ENCODE data around the gene CAV1.

CAV1 gene

DNA sequence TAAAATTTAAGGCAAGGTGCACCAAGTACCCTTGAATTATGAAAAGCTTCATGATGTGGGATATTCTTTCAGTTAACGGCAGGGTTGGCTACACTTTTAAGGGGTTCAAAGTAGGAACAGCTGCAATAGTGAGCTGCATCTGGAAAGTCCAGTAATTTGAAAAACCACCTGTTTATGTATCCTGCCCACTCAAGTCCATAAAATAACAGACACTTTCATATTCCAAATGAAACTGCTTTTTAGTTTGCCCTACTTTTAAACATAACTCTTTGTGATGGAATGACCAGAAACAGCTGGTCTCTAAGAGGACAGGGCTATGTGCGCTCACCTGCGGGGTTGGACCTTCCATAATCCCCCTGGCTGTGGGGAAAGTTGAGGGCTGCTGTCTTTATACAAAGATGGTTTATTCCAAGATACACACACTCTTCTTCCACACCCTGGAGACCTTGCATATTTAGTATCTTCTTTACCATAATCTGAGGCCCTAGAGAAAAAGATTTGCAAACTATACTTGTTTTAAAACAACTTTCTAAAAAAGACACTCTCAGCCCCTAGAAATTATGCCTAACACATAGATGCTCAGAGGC is 7.4 kb downstream of the CAV1 start:
- DNase-seq = no peak

DNA sequence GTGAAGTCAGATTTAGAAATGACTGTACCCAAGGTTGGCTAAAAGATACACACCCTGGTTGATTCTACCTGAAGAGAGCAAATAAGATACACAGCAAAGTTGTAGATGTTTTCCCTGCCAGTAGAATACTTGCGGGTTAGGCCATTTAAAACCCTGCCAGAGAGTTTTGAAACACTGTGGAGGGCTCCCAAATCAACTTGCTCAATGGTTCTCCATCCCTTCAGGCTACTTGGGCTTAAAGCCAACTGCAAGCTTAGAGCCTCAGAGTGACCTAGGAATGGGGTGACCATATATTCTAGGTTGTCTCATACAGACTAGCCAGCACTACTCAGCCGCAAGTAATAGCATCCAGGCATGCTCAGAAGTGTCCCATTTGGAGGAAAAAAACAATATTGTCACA is 10.0 kb downstream of the CAV1 start:
- no peak for DNase-seq

DNA sequence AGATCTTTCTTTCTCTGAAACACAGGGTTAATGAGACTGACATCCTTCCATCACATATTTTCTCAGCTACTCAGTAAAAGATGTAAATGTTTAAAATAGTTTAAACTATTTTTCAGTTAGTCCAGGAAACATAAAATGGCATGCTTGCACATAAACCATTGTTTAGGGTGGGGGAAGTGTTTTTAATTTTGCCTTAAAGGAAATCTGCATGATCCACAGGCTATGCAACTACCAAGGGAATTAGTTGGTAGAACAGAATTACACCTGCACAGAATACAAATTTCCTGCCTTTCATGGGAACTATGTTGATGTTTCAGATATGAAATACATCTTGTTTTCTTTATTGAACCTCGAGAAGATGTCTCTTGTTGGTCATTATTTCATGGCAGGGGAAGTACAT is 10.6 kb downstream of the CAV1 start:
- no peak for DNase-seq

DNA sequence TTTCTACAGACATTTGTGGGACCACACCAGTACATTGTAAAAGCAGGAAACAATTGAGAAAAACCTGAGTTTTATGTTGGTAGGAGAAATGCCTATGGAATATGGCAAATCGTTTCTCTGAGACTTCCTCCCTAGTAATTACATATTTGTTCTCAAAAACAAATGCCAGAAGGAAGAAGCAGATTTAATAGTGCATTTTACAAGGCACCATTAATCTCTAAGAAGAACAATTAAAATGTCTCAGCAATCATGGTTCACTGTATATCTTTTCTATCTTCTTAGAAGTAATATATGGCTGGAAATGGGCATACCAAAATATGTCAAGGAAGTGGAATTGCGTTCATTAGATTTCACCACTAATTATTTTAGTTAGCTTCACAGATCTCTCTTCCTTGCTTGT is 13.3 kb downstream of the CAV1 start:
- no peak for DNase-seq

DNA sequence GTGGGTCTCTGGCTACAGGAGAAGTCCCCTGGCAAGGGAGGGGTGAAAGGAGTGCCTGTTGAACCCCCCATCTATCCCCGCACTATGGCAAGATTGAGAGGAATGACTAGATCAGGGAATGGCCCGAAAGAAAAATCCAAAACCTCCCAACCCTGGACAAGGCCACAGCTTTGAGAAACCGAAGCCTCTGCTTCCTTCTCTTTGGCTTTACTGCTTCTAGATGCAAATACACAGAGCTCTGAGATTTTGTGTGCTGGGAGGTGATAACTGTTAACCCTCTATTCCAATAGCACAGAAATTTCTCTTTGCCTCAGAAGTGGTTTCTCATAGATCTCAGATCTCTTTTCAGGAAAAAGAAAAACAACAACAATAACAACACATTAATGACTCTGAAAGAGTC is 15.0 kb downstream of the CAV1 start:
- no peak for DNase-seq

DNA sequence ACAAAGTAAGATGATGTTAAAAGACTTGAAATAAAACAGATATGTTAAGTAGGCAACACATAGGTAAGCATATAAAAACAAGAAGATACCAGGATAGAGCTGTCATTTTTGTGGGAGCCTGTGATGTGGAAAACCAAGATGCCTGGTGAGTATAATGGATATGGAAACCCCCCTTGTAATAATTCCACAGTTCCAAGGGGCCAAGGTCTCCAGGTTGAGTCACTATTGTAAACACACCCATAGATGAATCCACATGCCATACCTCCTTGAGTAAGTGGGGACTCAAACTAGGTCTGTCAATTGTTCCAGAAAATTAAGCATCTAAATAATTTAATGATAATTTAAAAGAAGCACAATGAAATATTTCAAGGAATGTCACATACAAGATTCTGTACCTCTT is 15.9 kb downstream of the CAV1 start:
- no peak for DNase-seq

DNA sequence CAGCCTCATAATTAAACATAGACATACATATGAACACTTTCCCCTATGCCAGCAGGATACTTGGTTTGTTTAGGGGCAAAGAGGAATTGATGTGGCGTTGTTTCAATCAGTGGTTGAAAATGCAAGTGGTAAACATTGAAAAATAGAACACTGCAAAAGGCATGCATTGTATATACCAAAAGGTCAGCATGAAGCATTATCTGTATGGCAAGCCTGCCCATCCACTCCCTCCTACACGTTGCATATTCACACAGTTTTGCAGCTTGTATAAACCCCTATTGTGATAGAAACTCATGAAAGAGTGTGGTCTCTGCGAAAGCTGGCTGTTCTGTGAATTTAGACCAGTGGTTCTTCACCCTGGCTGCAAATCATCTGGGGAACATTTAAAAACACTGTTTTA is 17.1 kb downstream of the CAV1 start:
- no peak for DNase-seq

DNA sequence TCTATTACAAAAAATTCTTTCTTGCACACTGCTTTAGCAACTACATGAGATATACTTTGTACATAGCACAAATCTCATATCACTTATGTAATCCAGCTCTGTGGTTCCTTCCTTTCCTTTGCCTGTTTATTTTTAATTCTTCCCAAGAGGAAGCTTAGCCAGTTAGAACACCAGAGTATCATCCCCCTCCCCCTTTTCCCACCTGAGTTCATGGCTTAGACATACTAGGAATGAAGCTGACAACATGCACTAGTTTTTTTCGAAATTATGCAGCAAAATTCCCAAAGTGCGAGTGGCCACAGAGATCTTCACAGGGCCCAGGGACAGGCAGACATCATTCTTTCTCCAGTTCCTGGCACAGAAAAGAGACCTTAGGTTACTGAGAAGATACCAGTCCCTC is 17.8 kb downstream of the CAV1 start:
- no peak for DNase-seq

DNA sequence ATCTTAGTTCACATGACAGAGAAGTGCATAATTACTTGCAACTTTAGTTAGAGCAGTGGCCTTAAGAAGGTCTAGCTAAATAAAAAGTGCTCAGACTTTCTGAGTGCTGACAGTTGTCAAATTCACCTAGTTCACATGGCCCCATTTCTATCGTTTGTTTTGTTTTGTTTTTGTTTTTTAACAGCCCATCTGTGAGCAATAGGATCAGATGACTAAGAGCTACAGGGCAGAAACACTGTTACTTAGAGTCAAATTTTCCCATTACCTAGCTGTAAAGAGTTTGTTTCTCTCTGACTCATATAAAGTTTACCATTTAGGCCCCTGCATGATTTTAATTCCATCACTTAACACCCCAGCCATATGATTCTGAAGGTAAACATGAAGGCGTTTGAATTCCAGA is 18.8 kb downstream of the CAV1 start:
- DNase-seq = no peak

DNA sequence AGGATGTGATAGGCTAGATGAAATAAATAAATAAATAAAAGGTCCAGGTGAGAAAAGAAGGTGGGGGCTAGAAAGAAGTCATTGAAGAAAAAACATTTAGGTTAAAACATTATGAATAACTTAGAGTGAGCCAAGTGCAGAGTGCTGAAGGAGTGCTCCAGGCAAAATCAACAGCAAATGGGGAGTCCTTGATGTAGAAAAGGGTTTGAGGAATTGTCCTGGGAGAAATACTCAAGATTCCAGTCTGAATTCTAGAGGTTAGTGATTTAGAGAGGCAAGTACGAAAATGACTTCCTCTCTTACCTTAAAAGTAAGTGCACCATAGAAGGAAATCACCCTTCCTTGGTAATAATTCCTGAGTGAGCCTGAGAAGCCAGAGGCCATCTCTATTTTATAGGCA is 19.7 kb downstream of the CAV1 start:
- no peak for DNase-seq

DNA sequence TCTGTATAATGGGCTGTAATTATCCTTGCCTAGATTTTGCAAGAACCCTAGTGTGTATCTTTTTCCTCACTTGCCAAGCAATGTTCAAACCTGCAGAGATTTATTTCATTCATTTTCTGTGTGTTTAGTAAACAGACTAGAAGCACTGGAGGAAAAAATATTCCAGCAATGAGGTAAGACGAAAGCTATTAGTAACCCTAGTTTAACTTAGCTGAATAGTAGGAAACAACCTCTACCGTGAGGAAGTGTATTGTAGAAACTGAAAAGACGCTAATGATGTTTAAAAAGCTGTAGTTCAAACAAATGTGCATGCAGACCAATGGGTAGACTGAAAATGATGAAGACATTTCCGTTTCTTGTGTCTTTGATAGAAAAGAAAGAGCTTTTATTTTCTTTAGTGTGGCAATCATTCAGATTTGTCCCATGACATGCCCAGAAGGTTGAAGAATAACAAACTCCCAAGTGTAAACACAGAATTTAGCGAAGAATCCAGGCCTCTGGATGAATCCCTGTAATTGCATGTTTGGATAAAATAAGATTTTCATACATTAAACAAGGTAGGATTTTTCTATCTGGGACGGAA is 20.7 kb downstream of the CAV1 start:
- no peak for DNase-seq

DNA sequence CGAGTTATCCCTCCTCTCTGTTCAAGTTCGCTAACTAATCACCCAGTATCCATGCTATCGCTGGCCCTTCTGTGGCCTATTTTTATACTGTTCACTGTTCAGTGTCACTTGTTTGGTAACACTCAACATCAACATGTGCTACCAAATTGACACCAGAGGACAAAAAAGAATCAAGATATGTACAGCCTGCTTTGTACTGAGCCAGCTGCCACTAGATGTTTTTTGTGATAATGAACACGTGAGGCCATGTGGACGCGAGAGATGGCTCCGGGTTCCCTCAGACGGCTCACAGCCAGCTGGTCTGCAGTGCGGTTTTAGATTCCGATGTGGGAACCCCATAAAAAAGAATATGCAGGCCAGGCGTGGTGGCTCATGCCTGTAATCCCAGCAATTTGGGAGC is 21.2 kb downstream of the CAV1 start:
- DNase-seq = no peak

DNA sequence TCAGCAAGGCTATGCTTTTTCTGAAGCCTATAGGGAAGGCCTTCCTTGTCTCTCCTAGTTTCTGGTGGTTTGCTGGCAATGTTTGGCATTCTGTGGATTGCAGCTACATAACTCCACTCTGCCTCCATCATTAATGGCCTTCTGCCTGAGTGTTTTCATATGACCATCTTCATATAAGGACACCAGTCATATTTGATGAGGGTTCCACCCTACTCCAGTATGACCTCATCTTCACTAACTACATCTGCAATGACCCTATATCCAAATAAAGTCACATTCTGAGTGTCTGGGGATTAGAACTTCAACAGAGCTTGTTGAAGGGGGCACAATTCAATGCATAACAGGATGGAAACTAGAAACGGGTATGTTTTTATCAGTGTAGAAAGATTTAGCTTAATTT is 22.1 kb downstream of the CAV1 start:
- DNase-seq = no peak

DNA sequence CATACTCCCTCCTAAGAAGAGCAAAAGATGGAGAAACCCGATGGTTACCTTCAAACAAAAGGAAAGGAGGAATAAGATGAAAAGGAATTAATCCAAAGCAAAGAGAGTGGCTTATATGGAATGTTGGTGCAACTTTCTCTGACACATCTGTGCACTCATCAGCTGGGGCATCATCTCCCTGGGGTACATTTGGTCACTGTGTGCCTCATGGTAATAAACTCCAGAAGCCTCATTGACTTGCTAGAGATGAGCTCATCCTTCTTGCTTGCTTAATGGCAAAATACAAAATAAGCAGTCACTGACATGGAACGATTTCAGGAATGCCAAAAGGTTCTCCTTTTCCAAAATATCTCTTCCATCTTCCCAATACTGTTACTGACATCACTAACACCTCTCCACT is 22.5 kb downstream of the CAV1 start:
- no peak for DNase-seq

DNA sequence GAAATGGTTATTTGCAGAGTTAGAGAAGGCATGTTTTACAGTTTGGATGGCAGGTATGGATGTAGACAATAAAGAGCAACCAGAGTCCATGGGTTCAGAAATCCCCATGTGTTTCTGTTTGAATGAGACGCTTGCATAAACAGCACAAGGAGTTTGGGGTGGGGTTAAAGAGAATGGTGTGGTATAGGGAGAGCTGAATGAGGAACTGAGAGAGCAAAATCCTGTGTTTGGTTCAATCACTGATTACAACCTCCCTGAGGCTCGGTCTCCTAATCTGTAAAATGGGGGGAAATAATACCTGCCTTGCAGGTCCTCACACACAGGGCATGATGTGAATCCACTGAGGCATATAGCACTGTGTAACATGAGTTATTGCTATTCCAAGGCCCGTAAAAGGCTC is 23.7 kb downstream of the CAV1 start:
- no peak for DNase-seq

DNA sequence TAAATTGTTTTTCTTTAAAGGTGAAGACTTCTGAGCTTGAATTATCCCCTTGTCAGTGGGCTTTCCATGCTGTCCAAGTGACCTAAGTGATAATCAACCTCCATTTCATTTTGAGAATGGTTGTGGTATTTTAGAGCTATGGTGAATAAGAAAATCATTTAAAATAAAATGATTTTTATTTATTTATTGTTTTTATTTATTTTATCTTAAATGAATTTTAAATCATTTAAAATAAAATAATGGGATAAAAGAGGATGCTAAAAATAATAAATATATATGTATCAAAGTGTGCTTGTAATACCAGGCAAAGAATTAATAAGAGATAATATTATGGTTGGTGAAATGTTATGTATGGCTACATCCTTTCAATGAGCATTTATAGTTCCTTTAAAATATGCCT is 24.5 kb downstream of the CAV1 start:
- no peak for DNase-seq

DNA sequence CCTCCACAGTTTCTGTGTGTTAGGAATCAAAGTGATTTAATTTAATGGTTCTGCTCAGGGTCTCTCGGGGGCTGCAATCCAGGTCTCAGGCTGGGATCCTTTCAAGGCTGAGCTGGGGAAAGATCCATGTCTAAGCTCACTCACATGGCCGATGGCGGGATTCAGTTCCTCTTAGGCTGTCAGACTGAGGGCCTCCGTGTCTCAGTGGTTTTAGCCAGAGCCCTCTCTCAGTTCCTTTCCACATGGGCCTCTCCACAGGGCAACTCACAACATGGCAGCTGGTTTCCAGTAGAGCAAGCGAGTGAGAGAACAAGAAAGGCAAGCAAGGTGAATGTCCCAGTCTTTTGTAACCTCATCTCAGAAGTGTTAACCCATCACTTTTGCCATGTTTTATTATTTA is 26.9 kb downstream of the CAV1 start:
- no peak for DNase-seq

DNA sequence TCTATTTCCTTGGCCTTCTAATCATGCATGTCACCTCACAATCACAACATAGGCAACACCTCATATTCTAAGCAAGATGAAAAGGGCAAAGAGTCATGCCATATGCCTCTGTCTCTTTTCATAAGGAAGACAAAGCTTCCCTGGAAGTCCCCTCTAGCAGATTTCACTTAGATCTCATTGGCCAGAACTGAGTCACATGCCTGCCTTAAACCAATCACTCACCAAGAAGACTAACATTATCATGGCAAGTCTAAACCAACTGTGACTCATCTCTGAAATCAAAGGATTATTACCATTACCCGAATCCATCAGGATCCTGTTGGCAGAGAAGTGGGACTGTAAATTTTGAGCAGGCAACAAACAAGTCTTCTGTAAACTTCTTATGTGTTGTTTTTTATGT is 27.8 kb downstream of the CAV1 start:
- no peak for DNase-seq

DNA sequence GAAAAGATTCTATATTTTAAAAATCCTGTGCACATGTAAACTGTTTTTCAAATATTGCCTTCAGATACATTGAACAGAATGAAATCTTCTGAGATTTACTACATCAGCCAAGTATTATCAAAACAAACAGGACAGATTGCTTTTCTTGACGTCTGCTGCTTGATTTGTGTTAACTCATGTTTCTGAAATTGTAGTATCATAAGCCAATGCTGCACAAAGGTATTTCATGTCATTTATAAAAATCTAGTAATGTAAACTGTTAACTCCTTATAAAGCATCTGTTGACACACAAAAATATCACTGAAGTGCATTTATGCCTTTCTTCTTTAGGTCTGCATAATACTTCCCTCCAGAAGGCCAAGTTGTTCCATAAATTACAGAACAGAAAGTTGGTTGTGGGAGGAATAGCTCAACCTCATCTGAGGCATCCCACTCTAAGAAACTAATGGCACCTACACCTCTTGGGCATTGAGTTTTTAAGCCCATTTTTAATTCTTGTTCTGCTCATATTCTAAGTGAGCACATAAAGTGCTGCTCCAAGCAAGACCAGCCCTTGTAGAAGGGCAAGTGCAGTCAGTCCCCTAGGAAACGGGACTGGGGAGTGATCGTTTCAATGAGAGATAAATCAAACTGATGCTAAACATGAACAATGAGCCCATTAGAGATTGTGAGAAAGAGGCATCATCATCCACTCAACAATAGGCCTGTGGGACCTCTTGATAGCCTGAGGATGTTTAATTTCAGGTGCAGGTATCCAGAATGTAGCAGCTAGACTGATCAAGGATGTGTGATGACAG is 28.5 kb downstream of the CAV1 start:
- no peak for DNase-seq

DNA sequence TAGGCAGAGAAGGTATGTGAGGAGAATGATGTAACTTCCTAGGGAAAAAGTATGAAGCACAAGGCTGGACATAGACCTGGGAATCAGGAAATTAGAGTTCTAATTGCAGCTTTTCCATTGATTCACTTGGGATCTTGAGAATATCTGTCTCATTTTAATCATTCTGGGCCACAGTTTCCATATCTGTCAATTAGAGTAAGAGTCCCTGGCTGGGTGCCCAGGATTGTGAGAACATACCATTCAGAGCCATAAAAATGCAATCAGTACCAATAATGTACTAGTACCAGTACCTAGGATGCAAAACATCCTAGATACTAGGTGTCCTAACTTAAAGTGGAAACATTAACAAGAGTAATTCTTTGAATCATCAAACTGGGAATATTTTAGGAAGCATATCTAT is 29.6 kb downstream of the CAV1 start:
- no peak for DNase-seq

DNA sequence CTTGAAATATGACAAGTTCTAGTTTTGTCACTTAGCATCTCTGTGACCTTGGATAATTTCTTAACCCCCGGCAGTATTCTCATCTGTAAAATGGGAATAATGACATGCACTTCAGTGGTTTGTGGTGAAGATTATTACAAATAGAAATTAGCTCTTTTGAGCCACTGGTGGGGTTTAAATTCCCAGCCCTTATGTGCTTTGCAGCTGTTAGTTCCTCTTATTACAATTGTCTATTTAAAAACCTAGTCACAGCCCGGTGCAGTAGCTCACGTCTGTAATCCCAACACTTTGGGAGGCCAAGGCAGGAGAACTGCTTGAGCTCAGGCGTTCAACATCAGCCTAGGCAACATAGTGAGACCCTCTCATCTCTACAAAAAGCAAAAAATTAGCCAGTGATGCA is 30.1 kb downstream of the CAV1 start:
- DNase-seq = no peak

DNA sequence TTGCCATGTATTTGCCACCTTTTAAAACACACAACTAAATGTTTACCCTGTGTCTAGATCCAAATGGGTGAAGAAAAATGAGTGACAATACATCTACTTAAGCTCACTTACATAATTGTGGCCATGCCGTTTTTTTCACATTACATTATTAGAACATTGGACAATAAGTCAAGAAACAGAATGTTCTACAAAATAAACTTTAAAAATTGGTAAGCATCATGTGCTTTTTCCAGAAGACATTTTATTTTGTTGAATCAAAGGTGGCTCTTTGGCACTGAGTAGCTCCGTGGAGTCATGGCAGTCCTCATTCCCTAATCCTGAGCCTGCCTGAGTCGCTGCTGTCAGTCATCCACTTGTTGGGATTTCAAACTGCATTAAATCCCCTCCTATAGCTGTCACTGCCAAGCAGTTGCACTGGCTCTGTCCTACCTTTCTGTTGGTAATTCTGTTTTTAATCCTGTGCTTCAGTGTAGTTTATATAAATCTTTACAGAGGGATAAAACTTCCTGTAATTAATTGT is 32.3 kb downstream of the CAV1 start:
- no peak for DNase-seq

DNA sequence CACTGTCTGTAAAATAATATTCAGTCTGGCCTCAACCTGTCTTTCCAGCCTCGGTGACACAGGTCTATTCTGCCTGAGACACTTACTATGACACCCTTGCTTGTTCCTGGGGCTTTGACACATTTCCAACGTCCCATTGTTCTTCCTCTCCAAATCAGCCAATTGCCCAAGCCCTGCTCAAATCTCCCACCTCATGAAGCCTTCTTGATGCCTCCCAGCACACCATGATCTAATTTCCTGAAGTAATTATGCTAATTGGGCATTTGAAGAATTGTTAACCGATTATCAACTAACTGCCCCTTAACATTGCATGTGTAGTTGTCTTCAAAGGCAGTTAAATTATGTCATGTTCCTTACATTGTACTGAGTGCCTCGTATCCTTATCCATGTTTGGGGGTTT is 33.1 kb downstream of the CAV1 start:
- DNase-seq = no peak

Measured in activated CD4-positive, alpha-beta T cell treated with anti-CD3 and anti-CD28 coated beads for 1 hour (primary cell).